Ovary (tissue), 3 donors: ENCODE measurements around the gene MAP4.

Source experiments
- CTCF ChIP-seq, 3 donors: fragments of 450-650 bp in 2 of 3; fragments of 200-600 bp in 1 of 3; IDR thresholded peaks; one replicate each; pipeline versions ENCODE4 v1.5.1 to v1.8.0; 2016 to 2022; ENCODE audit warnings: antibody characterized with exemption in 3 of 3, mild to moderate bottlenecking in 1 of 3
- EP300 ChIP-seq: sonication (generic); formaldehyde crosslinking; IDR thresholded peaks from one replicate; pipeline ENCODE4 v1.6.1; 2017; ENCODE audit warnings: antibody characterized with exemption
- POLR2A ChIP-seq: fragments of 450-650 bp; IDR thresholded peaks from one replicate; pipeline ENCODE4 v1.6.1; 2017; ENCODE audit warnings: antibody characterized with exemption, mild to moderate bottlenecking, moderate library complexity
- donor health status: DM: no; HTN: no; CAD: no.

- no peak for TF ChIP-seq CTCF (IDR thresholded peaks at IDR 0.05)
- no peak for TF ChIP-seq POLR2A
- no peak for TF ChIP-seq EP300
These were observed 100.0 kb downstream of the MAP4 start for GRCh38 chr3:47916201-47916600.
